GM19463 (cell line): ENCODE measurements around the gene PCMT1.
"Not testable (repeated sequence)": the region's sequence is repeated elsewhere in the genome, so short reads cannot be mapped to it uniquely, and the experiment has no call there.

Source experiments
- ATAC-seq: cut with Tn5 transposase; IDR thresholded peaks from one replicate; pipeline ENCODE4 v1.9.1; 2021; ENCODE audit warnings: mild to moderate bottlenecking, moderate library complexity; ENCODE audit not compliant: unreplicated experiment

PCMT1 gene

GRCh38 chr6:149749082-149749593 is 403 bp upstream of the PCMT1 start:
- ATAC-seq, result not testable (repeated sequence)

- ATAC-seq, result peak; percentile 38
Measured at GRCh38 chr6:149750136-149750609, 632 bp downstream of the PCMT1 start.

GRCh38 chr6:149751239-149751638 is 1.7 kb downstream of the PCMT1 start:
- no peak for ATAC-seq

- not testable (repeated sequence) for ATAC-seq
Measured at GRCh38 chr6:149751920-149752319, 2.4 kb downstream of the PCMT1 start.

GRCh38 chr6:149752600-149753373 is 3.2 kb downstream of the PCMT1 start:
- ATAC-seq, result no peak

GRCh38 chr6:149753374-149753637 is 3.8 kb downstream of the PCMT1 start:
- ATAC-seq, result not testable (repeated sequence)

GRCh38 chr6:149754548-149754947 is 5.0 kb downstream of the PCMT1 start:
- no peak for ATAC-seq

GRCh38 chr6:149755300-149756260 is 6.0 kb downstream of the PCMT1 start:
- peak; percentile 84 for ATAC-seq

- no peak for ATAC-seq
Measured at GRCh38 chr6:149756261-149756636, 6.7 kb downstream of the PCMT1 start.

- ATAC-seq, result peak; percentile 97
Measured at GRCh38 chr6:149761438-149761837, 11.9 kb downstream of the PCMT1 start.

GRCh38 chr6:149763866-149764265 is 14.3 kb downstream of the PCMT1 start:
- ATAC-seq, result no peak

- ATAC-seq, result no peak
Measured at GRCh38 chr6:149766156-149766769, 16.7 kb downstream of the PCMT1 start.

- ATAC-seq, result no peak
Measured at GRCh38 chr6:149769676-149770075, 20.1 kb downstream of the PCMT1 start.

GRCh38 chr6:149771185-149771584 is 21.6 kb downstream of the PCMT1 start:
- no peak for ATAC-seq

- no peak for ATAC-seq
Measured at GRCh38 chr6:149771925-149772324, 22.4 kb downstream of the PCMT1 start.

GRCh38 chr6:149777624-149778023 is 28.1 kb downstream of the PCMT1 start:
- no peak for ATAC-seq

- ATAC-seq, result no peak
Measured at GRCh38 chr6:149779644-149779963, 30.1 kb downstream of the PCMT1 start.

- no peak for ATAC-seq
Measured at GRCh38 chr6:149781715-149782114, 32.2 kb downstream of the PCMT1 start.

GRCh38 chr6:149782337-149782736 is 32.8 kb downstream of the PCMT1 start:
- ATAC-seq, result no peak

- no peak for ATAC-seq
Measured at GRCh38 chr6:149783551-149783950, 34.0 kb downstream of the PCMT1 start.

- ATAC-seq, result no peak
Measured at GRCh38 chr6:149806127-149806526, 56.6 kb downstream of the PCMT1 start.
